ENCODE measurements around the gene PIP5K1B. TPM values are rescaled to one million over a fixed set of nuclear protein-coding genes. Genes with fewer than 3 reads are reported as not detected.

The PIP5K1B gene
- total RNA-seq, 1 experiment from 2014 or later = not detected

DNA sequence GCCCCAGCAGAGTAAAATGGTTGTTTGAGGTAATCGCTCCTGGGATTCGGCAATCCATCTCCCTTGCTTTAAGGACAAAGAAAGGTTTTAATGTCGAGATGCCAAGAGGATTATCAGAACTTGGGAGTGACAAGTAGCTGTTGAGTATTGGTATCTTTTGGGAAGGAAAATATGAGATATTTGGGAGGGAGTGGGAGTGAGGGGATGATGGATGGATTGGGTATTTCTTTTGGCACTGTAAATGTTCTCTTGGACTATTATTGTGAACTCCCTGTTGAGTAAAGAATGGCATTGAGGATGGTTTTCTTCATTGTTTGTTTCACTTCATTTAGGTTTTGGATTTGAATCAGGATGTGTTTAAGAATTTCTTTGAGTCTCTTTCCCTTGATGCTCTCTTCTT lies 86.1 kb downstream of the PIP5K1B start:
- in situ Hi-C loops (cut with HindIII; ENCODE audit: low pct_unique_long_range_greater_than_20kb, low sequenced_read_pairs) (no loop called here), intact Hi-C loops (cut with micrococcal nuclease; ENCODE audit: unreplicated experiment) (no loop called here)
- ChIA-PET CTCF (no interaction called here), POLR2A (no interaction called here)
- Histone ChIP-seq H3K4me1 (ENCODE audit: control insufficient read depth, insufficient read depth, low read length) (no peaks in the 10 kb centered on the region), H3K4me3 (ENCODE audit: low read depth in 2 of 2, low read length in 2 of 2) (no peak overlapping the region), H3K36me3 (ENCODE audit: control insufficient read depth, insufficient read depth, low read length) (no peaks in the 10 kb centered on the region), H3K27me3 (ENCODE audit: control insufficient read depth, insufficient read depth, low read length) (0 out of 2 replicates have a peak, but pooled peaks cover 5% of the 10 kb centered on the region), H3K27ac (ENCODE audit: low read length) (no peak overlapping the region), H3K9me3 (ENCODE audit: control insufficient read depth, insufficient read depth, low read depth, low read length) (no peaks in the 10 kb centered on the region)
- BruUV-seq (replicated peaks) = no TSS peak
- DNase-seq (ENCODE audit: low read depth, low spot score) (no peak), ATAC-seq (no peak)
- no peak for TF ChIP-seq TCF7L2 (IDR thresholded peaks at IDR 0.05; ENCODE audit: low read depth, low read length)
- TF ChIP-seq, protein P1, sequence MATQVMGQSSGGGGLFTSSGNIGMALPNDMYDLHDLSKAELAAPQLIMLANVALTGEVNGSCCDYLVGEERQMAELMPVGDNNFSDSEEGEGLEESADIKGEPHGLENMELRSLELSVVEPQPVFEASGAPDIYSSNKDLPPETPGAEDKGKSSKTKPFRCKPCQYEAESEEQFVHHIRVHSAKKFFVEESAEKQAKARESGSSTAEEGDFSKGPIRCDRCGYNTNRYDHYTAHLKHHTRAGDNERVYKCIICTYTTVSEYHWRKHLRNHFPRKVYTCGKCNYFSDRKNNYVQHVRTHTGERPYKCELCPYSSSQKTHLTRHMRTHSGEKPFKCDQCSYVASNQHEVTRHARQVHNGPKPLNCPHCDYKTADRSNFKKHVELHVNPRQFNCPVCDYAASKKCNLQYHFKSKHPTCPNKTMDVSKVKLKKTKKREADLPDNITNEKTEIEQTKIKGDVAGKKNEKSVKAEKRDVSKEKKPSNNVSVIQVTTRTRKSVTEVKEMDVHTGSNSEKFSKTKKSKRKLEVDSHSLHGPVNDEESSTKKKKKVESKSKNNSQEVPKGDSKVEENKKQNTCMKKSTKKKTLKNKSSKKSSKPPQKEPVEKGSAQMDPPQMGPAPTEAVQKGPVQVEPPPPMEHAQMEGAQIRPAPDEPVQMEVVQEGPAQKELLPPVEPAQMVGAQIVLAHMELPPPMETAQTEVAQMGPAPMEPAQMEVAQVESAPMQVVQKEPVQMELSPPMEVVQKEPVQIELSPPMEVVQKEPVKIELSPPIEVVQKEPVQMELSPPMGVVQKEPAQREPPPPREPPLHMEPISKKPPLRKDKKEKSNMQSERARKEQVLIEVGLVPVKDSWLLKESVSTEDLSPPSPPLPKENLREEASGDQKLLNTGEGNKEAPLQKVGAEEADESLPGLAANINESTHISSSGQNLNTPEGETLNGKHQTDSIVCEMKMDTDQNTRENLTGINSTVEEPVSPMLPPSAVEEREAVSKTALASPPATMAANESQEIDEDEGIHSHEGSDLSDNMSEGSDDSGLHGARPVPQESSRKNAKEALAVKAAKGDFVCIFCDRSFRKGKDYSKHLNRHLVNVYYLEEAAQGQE (IDR thresholded peaks at IDR 0.05; ENCODE audit: insufficient read depth in 1 of 2, low read depth in 2 of 2, low read length in 1 of 2) = no peak
- TF ChIP-seq POLR2AphosphoS5 (IDR thresholded peaks at IDR 0.05; ENCODE audit: low read depth, low read length) = no peak
- TF ChIP-seq SIN3A (IDR thresholded peaks at IDR 0.05; ENCODE audit: borderline replicate concordance, insufficient read depth, low read depth, low read length) = no peak
- no peak for TF ChIP-seq CTCF (IDR thresholded peaks at IDR 0.05)

- Histone ChIP-seq H3K4me1 (ENCODE audit: control insufficient read depth, insufficient read depth, low read length) (no peaks in the 10 kb centered on the region), H3K36me3 (ENCODE audit: control insufficient read depth, insufficient read depth, low read length) (no peaks in the 10 kb centered on the region), H3K9me3 (ENCODE audit: control insufficient read depth, insufficient read depth, low read depth, low read length) (no peaks in the 10 kb centered on the region), H3K27ac (ENCODE audit: low read length) (no peak overlapping the region), H3K4me3 (ENCODE audit: low read depth in 2 of 2, low read length in 2 of 2) (no peak overlapping the region), H3K27me3 (ENCODE audit: control insufficient read depth, insufficient read depth, low read length) (0 out of 2 replicates have a peak, but pooled peaks cover 5% of the 10 kb centered on the region)
- in situ Hi-C loops (cut with HindIII; ENCODE audit: low pct_unique_long_range_greater_than_20kb, low sequenced_read_pairs) = no loop called here
- CTCF ChIA-PET = no interaction called here
- POLR2A ChIA-PET = no interaction called here
- no TSS peak for BruUV-seq (replicated peaks)
- ATAC-seq (no peak), DNase-seq (ENCODE audit: low read depth, low spot score) (no peak)
- TF ChIP-seq SIN3A (IDR thresholded peaks at IDR 0.05; ENCODE audit: borderline replicate concordance, insufficient read depth, low read depth, low read length) (no peak), POLR2AphosphoS5 (IDR thresholded peaks at IDR 0.05; ENCODE audit: low read depth, low read length) (no peak), CTCF (IDR thresholded peaks at IDR 0.05) (no peak), TCF7L2 (IDR thresholded peaks at IDR 0.05; ENCODE audit: low read depth, low read length) (no peak)
- TF ChIP-seq, protein P1 (IDR thresholded peaks at IDR 0.05; ENCODE audit: insufficient read depth in 1 of 2, low read depth in 2 of 2, low read length in 1 of 2) = no peak
- intact Hi-C loops (cut with micrococcal nuclease; ENCODE audit: unreplicated experiment) = no loop called here
Observed at GRCh38 chr9:68793605-68794343, 88.7 kb downstream of the PIP5K1B start.
